CD4-positive, alpha-beta T cell treated with Interleukin-6 at 100 ng/mL for 8 hours (primary cell): Measurements from ENCODE around the gene CSTB.

Source experiments
- DNase-seq: peaks from one replicate; pipeline ENCODE4 v3.0.0-alpha.2; 2020; ENCODE audit warnings: mixed read lengths, low spot score

Gene CSTB

DNA sequence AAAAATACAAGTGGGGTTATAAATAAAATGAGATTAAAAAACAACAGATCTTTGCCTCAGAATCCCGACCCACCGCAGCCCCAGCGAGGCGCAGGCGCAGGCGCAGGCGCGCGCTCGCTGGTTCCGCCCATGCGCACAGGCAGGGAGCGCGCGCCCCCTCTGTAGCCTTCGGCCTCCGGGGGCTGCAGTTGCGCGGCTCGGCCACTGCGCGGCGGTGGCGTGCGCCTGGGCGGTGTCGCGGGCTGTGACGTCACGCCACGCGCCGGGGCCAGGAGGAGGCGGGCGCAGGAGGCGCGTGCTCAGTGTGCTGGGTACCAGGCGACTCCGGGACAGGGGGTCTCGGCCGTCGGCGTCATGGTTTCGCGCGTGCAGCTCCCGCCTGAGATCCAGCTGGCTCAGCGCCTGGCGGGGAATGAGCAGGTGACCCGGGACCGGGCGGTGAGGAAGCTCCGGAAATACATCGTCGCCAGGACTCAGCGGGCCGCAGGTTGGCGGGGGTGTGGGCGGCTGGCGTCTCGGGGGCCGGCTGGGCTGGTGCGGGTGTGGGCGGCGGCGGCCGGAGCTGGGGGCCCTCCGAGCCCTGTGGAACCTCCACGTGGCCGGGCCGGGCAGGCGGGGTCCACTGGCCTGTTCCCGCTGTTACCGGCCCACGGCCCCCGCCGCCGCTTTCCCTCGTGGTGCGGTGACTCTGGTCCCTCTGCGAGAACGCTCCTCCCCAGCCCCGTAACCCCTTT is 13.3 kb upstream of the CSTB start, which contains the start of gene RRP1:
Gene RRP1 (plus strand): TSS at position 302 of the 734 bp plus-strand sequence. CDS start 53 bp downstream, at position 355.
- peak; percentile 90 for DNase-seq

DNA sequence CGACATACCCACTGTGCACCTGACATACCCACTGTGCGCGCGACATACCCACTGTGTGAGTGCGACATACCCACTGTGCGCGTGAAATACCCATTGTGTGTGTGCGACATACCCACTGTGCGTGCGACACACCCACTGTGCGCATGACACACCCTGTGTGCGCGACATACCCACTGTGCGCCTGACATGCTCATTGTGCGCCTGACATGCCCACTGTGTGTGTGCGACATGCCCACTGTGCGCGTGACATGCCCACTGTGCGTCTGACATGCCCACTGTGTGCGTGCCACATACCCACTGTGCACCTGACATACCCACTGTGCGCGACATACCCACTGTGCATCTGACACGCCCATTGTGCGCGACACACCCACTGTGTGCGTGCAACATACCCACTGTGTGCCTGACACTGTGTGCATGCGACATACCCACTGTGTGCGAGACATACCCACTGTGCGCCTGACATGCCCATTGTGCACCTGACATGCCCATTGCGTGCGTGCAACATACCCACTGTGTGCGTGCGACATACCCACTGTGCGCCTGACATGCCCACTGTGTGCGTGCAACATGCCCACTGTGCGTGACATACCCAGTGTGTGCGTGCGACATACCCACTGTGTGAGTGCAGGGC is 10.8 kb upstream of the CSTB start:
- no peak for DNase-seq

DNA sequence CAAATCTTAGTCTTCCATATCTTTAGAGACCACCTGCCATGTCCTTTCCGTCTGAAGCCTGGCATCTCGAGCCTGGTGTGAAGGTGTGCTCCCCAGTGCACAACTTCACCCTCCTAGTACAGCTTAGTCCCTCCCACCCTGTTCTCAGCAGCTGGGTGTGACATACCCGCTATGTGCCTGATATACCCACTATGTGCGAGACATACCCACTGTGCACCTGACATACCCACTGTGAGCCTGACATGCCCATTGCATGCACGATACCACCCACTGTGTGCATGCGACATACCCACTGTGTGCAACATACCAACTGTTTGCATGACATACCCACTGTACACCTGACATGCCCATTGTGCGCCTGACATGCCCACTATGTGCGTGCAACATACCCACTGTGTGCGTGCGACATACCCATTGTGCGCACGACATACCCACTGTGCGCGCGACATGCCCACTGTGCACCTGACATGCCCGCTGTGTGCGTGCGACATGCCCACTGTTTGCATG is 10.2 kb upstream of the CSTB start:
- no peak for DNase-seq

DNA sequence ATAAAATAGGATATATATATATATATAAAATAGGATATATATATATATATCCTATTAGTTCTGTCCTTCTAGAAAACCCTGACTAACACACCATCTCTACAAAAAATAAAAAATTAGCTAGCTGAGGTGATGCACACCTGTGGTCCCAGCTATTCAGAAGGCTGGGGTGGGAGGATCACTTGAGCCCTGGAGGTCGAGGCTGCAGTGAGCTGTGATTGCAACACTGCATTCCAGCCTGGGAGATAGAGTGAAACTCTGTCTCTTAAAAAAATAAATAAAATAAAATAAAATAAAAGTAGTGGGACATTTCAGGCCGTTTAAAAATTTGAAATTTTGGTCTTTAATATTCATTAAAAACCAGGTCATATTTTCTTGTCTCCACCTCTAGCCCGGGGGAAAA is 9.0 kb upstream of the CSTB start:
- no peak for DNase-seq

DNA sequence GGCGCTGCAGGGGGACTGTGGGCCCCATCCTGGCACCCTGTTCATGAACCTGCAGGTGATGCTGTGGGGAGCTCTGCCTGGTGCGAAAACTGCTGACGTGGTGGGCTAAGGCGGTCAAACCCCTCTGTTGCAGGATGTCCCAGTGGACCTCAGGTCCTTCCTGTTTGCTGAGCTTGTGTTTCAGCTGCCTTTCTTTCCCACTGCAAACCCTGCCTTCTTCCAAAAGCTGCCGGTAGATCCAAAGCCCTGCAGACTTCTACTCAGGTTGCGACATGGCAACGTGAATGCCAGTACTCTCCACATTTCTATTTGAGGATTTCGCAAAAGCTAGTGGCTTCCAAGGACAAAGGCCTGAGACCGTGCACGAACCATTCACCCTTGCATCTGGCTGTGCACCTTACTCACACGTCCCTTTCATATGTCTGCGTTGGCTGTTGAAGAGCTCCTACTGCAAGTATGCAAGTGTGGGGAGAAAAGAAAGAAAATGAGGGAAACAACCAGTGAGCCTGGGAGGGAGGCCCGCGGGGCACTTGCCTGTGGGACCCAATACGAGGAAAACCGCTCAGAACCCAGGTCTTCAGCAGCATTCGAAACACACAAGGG is 7.1 kb upstream of the CSTB start:
- no peak for DNase-seq

DNA sequence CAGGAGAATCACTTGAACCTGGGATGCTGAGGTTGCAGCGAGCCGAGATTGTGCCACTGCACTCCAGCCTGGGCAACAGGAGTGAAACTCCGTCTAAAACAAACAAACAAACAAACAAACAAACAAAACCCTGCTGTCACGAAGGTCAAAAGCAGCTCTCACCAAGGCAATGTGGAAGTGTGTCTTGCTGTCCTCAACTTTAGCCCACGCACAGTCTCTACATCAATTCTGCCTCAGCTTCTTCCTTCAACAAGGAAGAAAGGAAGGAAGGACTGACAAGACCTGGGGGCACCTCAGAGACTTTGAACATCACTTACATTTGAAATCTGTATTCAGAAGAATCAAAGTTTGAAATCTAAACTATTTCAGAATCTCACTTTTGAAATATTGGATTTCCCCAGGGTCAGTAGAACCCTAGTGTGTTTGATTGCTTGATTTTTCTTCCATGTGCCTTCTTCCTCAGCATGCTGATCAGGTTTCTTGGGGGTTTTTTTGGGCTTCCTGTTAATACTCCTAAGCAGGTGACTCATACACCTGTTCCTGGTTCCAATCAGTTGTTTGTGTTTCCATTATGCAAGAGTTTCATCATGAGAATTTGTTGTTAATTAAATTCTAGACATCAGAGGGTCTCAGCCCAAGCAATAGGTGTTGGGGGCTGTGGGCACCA is 6.5 kb upstream of the CSTB start:
- no peak for DNase-seq

DNA sequence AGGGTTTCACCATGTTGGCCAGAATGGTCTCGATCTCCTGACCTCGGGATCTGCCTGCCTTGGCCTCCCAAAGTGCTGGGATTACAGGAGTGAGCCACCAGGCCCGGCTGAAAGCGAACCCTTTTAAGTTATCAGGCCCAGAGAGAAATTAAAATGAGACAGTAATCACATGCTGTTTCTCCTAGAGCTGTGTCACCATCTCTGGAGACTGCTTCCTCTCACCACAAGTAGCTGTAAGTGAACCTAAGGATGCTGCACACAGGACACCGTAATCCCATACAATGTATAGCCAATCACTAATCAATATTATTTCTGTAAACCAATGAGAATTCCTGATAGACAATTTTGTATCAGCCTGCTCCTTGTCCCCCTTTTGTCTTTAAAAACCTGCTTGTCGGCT is 5.7 kb upstream of the CSTB start:
- DNase-seq: no peak

DNA sequence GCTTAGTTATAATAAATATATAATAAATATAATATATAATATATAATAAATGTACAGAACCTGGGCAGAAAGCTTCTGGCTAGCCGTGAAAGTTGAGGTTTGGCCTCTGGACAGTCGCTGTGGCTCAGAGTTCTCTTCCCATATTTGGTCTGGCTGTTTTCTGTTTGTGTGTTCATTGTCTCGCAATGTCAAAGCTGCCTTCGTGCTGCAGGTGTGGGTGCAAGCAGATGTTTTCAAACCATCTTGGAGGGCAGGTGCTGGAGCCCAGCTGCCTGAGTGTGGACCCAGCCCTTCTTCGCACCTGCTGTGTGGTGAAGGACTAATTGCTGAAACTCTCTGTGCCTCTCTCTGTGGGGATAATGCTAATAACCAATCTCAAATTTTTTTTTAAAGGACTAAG is 3.6 kb upstream of the CSTB start:
- no peak for DNase-seq

DNA sequence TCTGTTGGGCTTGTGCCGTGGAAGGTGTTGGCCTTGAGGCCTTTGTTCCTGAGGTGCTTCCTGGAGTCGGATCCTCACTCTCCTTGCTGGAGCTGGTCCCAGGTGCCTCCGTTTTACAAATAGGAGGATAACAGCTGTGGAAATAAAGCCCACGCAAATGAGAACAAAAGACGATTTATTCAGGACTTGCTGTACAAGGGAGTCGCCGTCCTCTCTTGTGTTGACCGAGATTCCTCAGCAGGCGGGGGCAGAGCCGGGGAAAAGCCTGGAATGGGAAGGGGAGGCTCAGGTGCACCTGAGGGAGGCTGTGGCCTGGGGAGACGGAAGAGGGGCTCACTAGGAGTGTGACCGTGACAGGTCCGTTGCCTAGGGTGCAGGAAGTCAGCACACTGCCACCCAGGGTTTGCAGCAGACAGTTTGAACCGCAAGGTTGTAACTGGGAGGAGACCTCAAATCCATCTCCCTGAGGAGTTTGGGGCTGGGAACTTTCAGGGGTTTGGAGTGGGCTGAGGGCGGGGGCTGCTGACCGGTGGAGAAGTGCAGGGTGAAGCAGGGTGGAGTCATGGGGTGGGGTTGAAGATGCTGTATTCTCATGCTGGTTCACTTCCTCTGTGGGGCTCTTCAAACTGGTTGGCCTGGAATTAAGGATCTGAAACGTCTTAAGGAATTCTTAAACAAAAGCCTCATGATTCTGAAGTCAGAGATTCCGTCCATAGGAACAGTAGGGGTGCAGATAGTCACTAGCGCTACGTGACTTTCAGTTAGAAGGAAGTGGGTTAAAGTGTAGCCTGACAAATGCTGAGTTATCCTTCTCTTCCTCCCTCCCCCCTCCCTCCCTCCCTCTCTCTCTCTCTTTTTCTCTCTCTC is 2.6 kb upstream of the CSTB start:
- DNase-seq: no peak

DNA sequence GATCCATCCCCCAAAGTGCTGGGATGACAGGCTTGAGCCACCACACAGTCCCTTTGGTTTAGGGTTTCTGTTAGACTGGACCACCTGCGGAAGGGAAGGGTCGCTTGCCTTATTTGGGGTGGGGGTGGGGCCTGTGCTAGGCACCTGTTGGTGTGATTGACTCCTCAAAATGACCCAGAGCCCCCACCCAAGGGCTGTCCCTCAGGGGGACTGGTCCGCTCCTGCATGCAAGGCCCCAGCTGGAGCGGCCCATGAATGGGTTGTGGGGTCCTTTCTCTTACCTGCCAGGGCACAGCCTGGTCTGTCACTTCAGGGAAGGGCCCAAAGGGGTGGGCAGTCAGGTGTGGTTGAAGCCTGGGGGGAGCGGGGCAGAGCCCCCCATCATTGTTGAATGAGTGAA is 1.8 kb upstream of the CSTB start:
- DNase-seq: no peak

DNA sequence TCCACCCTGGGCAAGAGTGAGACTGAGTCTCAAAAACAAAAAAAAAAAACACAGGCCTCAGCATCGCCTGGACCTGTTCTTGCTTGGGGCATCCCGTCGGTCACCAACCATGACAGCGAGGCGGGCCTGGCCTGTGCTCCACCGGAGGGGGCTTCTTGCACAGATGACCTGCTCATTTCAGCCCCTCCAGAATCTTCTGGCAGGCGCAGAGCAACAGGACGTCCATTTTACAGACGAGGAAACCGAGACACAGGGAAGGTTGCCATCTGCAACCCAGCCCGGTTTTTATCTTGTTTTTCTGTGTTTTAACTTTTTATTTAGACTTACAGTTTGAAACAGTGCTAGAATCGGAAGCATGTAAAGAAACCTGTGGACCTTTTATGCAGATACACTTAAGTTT is 918 bp downstream of the CSTB start:
- DNase-seq: no peak

DNA sequence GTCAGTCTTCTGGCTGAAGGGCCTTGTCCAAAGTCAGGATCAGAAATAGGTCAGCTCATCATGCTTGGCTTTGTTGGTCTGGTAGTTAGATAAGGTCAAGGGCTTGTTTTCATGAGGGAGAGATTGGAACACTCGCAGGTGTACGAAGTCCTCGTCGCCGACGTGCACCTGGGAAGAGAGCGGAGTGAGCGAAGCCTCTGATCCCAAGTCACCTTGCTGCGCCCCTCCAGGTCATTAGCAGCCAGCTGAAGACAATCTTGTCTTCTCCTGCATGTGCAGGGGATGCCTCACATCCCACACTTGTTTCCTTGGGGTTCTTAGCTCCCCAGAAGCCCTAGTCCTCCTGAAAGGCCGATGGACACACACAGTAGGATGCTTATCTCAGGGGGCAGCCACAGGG is 1.9 kb downstream of the CSTB start:
- no peak for DNase-seq

DNA sequence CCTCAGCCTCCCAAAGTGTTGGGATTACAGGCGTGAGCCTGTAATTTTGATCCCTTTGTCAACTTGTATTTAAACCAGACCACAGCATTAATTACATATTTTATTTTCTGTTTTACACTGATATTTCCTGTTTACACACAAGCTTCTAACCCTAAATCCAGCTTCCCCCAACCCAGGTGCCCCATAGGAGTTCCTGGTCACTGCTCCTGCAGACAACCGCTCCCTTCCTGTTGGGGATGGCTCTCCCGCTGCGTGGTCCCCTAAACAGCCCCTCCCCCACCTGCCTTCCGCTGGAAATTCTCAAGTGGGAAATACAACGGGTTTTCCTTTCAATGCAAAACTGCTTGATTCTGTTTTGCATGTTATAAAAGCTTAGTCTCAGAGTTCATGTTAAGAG is 3.7 kb downstream of the CSTB start:
- no peak for DNase-seq

DNA sequence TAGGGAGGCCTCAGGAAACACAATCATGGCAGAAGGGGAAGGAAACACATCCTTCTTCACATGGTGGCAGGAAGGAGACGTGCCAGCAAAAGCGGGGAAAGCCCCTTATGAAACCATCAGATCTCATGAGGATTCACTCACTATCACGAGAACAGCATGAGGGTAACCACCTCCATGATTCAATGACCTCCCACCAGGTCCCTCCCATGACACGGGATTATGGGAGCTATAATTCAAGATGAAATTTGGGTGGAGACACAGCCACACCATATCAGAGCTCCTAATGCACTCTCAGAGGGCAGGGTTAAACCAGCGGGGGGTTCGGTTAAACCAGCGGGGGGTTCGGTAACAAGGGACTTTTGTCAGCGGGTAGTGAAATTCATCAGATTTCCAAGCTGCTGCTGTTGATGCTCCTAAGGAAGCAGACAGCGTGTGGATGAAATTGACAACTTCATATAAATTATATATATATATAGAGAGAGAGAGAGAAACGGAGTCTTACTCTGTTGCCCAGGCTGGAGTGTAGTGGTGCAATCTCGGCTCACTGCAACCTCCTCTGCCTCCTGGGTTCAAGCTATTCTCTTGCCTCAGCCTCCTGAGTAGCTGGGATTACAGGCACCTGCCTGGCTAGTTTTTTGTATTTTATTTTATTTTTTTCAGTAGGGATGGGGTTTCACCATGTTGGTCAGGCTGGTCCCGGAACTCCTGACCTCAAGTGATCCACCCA is 4.2 kb downstream of the CSTB start:
- no peak for DNase-seq

DNA sequence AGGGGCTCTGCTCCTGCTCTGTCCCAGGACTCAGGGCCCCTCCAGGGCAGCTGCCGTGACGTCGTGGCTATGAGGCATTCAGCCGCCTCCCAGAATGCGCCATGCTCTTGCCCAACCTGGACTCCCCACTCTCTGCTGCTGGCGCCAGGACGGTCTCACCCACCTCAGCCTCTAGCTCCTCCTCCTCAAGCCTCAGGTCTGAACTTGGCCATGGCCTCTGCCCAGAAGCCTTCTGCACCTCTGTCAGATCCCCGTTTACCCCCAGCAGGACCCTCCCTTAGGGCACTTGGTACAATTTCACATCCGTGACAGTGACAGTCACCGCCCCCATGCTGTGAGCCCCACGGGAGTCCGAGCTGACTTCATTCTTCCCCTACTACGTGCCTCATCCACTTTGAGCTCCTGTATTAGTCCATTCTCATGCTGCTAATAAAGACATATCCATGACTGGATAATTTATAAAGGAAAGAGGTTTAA is 4.9 kb downstream of the CSTB start:
- DNase-seq: no peak

DNA sequence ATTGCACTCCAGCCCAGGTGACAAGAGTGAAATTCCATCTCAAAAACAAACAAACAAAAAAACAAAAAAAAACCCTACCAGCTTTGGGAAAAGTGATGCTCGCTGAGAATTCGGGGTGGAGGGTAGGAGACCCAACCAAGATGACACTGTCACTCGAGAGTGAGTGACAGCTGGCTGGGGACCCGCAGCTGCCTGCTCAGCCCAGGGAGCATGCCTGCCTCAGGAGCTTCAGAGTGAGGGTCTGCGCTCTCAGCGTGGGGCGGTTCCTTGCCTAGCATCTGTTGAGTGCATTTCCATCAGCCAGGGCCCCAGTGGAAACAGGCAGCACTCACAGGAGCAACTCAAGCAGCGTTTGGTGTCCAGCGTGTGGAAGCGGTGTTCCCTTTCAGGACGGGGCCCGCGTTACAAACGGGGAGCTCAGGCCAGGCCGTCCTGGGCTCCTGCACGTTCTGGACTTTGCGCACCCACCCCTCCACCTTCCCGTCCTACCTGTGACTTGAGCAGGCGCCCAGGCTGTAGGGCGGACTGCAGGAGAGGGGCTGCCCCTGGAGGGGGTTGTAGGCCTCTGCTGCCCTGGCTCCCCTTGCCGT is 5.9 kb downstream of the CSTB start:
- no peak for DNase-seq

DNA sequence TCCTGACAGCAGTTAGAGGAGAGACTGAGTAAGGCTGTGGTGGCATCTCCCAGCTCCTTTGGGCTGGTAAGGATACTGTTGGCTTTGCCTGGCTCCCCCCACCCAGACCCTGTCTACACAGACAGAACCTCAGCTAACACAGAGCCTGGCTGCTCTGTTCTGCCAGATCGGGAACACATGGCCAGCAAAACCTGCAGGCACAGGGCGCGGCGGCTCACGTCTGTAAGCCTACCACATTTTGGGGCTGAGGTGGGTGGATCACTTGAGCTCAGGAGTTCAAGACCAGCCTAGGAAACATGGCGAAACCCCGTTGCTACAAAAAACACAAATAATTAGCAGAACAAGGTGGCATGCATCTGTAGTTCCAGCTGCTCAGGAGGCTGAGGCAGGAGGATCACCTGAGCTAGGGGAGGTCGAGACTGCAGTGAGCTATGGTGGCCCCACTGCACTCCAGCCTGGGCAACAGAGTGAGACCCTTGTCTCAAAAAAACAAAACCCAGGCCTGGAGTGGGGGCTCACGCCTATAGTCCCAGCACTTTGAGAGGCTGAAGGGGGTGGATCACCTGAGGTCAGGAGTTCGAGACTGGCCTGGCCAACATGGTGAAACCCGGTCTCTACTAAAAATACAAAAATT is 6.7 kb downstream of the CSTB start:
- no peak for DNase-seq

DNA sequence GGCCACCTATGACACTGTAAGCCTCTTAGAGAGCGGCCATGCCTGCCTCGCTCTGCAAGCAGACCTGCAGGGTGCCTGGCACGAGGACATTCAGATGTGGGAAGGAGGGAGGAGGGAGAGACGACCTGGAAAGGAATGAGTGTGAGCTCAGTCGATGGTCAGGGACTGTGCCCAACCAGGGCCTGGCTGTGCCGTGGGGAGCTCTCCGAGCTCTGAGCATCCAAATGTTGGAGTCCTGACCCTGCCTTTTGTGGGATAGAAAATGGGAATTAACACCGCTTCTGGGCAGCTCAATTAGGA is 7.3 kb downstream of the CSTB start:
- DNase-seq: no peak

DNA sequence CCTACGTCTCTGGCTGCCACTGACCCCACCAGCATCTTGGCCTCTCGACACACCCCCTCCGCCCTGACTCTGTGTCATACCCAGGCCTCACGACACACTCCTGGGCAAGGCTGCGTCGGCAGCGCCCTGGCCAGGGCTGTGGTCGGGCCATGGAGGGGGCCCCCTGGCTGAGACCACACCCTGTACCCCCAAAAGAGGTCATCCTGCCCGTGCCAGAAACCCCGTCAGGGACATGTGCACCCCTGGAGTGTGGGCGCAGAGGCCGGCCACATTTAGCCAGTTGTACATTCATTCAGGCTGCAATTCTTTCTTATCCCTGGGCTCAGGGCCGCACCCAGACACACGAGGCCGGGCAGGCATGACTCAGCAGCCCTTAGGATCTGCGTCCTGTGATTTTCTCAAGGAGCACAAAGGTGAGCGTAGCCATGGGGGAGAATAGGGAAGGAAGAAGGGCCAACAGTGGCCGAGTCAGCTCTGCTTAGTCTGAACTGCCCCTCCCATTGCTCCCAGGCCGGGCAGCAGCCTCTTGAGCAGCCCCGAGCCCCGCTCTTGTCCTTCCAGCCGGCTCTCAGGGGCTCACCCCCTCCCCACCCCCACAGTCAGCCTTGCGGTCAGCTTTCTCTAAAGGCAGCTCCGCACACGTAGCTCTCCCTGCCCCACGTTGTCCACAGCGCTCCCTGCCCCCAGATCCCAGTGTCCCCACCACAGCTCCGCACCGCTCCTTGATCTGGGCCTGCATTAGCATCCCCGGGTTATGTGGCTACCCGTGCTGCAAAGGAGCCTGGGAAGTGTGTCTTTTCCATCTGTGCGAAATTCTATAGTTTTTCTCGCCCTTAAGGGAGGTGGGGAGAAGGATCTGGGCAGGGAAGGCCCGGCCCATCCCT is 7.9 kb downstream of the CSTB start:
- no peak for DNase-seq
